Measurements from ENCODE around the gene SLC44A3. TPM values are rescaled to one million over a fixed set of nuclear protein-coding genes. Genes with fewer than 3 reads are reported as not detected.

The SLC44A3 gene
- total and polyA plus RNA-seq, 2 of the 13 experiments (the other 11 are each of a cell fraction or from before 2014, with no cell fraction given), result 6.8 to 14.1 TPM

DNA sequence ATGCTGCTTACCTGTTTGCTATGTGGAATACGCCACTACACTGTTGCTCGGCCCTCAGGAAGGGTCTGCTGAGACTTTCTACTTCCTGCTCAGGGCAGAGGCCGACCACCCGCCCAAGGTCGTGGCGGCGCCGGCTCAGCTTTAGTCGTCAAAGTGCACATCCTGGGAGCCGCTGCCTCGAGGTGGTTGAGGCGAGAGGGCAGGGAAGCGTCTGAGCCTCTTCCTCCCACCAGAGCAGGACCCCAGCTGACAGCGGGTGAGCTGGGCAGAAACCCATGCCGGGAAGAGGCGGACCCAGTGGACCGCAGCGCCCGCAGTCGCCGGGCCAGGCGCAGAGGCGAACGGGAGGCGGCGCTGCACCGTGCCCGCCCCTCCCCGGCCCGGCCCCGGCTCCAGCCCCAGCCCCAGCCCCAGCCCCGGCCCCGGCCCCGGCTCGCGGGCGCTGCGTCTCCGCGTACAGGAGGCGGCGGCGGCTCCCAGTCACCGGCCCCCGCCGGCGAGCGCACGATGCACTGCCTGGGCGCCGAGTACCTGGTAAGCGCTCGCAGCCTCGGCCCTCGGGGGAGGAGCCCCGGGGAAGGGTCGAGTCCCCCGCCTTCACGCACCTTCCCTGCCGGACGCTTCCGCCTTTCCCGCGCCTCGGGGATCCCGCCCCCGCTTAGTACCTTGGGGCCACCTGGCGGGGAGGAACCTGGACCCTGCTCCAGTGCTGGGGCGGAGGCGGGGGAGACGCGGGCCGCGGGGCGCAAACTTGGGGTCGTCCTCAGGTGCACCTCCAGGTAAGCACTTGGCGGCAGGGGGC lies at the start of gene SLC44A3 (continued):
- TF ChIP-seq ZBTB39 (CRISPR knock-in tag; IDR thresholded peaks at IDR 0.05), result no peak
- TF ChIP-seq TBL1XR1 (IDR thresholded peaks at IDR 0.05; ENCODE audit: borderline replicate concordance, low read length, partially characterized antibody), result no peak
- TF ChIP-seq ZNF34 (CRISPR knock-in tag; IDR thresholded peaks at IDR 0.05; ENCODE audit: borderline replicate concordance), result no peak
- no peak for TF ChIP-seq RNF2 (conservative IDR thresholded peaks at IDR 0.05; ENCODE audit: low read depth)
- no peak for TF ChIP-seq EED (CRISPR knock-in tag; IDR thresholded peaks at IDR 0.05)
- TF ChIP-seq NR3C1 (CRISPR knock-in tag; IDR thresholded peaks at IDR 0.05), result no peak
- TF ChIP-seq ZKSCAN5 (CRISPR knock-in tag; IDR thresholded peaks at IDR 0.05), result no peak
- TF ChIP-seq MBNL3 (CRISPR knock-in tag; conservative IDR thresholded peaks at IDR 0.05), result no peak
- TF ChIP-seq NR2F2 (IDR thresholded peaks at IDR 0.05; ENCODE audit: borderline replicate concordance, low read depth), result no peak
- no peak for TF ChIP-seq MNT (IDR thresholded peaks at IDR 0.05)
- TF ChIP-seq FOSL2 (CRISPR knock-in tag; IDR thresholded peaks at IDR 0.05), result 0 out of 2 replicates have a peak, but pooled peaks have one; percentile 18
- no peak for TF ChIP-seq THYN1 (CRISPR knock-in tag; IDR thresholded peaks at IDR 0.05; ENCODE audit: borderline replicate concordance, low read depth)
- TF ChIP-seq, protein P1, sequence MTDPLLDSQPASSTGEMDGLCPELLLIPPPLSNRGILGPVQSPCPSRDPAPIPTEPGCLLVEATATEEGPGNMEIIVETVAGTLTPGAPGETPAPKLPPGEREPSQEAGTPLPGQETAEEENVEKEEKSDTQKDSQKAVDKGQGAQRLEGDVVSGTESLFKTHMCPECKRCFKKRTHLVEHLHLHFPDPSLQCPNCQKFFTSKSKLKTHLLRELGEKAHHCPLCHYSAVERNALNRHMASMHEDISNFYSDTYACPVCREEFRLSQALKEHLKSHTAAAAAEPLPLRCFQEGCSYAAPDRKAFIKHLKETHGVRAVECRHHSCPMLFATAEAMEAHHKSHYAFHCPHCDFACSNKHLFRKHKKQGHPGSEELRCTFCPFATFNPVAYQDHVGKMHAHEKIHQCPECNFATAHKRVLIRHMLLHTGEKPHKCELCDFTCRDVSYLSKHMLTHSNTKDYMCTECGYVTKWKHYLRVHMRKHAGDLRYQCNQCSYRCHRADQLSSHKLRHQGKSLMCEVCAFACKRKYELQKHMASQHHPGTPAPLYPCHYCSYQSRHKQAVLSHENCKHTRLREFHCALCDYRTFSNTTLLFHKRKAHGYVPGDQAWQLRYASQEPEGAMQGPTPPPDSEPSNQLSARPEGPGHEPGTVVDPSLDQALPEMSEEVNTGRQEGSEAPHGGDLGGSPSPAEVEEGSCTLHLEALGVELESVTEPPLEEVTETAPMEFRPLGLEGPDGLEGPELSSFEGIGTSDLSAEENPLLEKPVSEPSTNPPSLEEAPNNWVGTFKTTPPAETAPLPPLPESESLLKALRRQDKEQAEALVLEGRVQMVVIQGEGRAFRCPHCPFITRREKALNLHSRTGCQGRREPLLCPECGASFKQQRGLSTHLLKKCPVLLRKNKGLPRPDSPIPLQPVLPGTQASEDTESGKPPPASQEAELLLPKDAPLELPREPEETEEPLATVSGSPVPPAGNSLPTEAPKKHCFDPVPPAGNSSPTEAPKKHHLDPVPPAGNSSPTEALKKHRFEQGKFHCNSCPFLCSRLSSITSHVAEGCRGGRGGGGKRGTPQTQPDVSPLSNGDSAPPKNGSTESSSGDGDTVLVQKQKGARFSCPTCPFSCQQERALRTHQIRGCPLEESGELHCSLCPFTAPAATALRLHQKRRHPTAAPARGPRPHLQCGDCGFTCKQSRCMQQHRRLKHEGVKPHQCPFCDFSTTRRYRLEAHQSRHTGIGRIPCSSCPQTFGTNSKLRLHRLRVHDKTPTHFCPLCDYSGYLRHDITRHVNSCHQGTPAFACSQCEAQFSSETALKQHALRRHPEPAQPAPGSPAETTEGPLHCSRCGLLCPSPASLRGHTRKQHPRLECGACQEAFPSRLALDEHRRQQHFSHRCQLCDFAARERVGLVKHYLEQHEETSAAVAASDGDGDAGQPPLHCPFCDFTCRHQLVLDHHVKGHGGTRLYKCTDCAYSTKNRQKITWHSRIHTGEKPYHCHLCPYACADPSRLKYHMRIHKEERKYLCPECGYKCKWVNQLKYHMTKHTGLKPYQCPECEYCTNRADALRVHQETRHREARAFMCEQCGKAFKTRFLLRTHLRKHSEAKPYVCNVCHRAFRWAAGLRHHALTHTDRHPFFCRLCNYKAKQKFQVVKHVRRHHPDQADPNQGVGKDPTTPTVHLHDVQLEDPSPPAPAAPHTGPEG (CRISPR knock-in tag; IDR thresholded peaks at IDR 0.05), result no peak; the same call in 1 of the 2 replicates
- TF ChIP-seq AKAP8 (CRISPR knock-in tag; IDR thresholded peaks at IDR 0.05), result no peak
- no peak for TF ChIP-seq TCF12 (IDR thresholded peaks at IDR 0.05)
- TF ChIP-seq TCF12 (CRISPR knock-in tag; IDR thresholded peaks at IDR 0.05), result no peak
- no peak for TF ChIP-seq JUNB (CRISPR knock-in tag; IDR thresholded peaks at IDR 0.05; ENCODE audit: borderline replicate concordance)
- no peak for TF ChIP-seq RBM22 (optimal IDR thresholded peaks at IDR 0.05; ENCODE audit: low read length)
- TF ChIP-seq, protein P2, sequence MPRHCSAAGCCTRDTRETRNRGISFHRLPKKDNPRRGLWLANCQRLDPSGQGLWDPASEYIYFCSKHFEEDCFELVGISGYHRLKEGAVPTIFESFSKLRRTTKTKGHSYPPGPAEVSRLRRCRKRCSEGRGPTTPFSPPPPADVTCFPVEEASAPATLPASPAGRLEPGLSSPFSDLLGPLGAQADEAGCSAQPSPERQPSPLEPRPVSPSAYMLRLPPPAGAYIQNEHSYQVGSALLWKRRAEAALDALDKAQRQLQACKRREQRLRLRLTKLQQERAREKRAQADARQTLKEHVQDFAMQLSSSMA (CRISPR knock-in tag; IDR thresholded peaks at IDR 0.05), result no peak
- no peak; the same call in 1 of the 2 replicates for TF ChIP-seq MYC (CRISPR knock-in tag; IDR thresholded peaks at IDR 0.05; ENCODE audit: borderline replicate concordance)

All from HepG2 (cell line).